NT2/D1 (cell line): Measurements from ENCODE around the gene GNAI3.

Experiments used
- SUZ12 ChIP-seq: IDR thresholded peaks from 2 replicates; pipeline ENCODE4 v1.6.1; 2011; ENCODE audit not compliant: insufficient read length, insufficient read depth; ENCODE audit errors: extremely low read depth
- YY1 ChIP-seq: IDR thresholded peaks from 2 replicates; pipeline ENCODE4 v1.6.1; 2011; ENCODE audit not compliant: insufficient read length, insufficient read depth
- ZNF274 ChIP-seq: IDR thresholded peaks from 2 replicates; pipeline ENCODE4 v1.6.1; 2011; ENCODE audit warnings: mild to moderate bottlenecking, low read depth, low read length

DNA sequence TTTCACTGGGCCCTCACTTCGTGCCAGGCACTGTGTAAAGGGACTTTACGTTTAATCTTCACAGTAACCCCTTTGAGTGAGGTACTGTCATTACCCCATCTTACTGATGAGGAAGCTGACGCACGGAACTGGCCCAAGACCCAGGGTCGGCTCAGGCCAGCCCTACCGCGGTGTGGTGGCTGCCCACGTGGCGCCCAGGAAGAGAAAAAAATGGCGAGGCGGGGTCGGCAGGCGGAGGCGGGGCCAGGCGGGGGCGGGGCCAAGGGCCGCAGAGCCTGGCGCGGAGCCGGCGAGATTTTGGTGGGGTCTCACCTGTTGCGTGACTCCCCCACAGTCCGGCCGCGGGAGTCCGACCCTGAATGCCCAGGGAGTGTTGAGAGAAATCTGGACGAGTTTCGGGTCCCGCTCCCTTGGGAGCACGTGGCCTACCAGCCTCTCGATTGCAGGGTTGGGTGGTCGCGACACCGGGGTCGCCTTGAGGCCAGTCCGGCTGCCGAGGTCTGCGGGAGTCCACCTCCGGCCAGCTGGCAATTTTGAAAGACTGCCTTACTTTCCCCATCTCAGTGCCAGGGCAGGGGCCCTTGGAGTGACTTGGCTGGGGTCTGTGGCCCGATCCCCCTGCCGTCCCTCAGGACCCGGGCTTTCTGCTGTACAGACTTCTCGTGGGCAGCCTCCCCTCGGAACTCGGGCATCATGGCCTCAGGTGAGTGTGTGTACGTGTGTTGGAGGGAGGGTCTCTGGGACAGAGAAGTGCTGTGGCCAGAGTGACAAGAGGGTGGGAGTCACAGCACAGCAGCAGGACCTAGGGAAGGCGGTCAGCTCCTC, 71.4 kb downstream of the GNAI3 start, which contains the start of the genes AMPD2 and GNAT2:
- TF ChIP-seq ZNF274 (no peak), SUZ12 (no peak), YY1 (peak; percentile 31)
